HG02973 (cell line): ENCODE results near the gene NREP.
"Not testable (repeated sequence)": the region's sequence is repeated elsewhere in the genome, so short reads cannot be mapped to it uniquely, and the experiment has no call there.

Source experiments
- ATAC-seq: cut with Tn5 transposase; IDR thresholded peaks from one replicate; pipeline ENCODE4 v1.9.1; 2021; ENCODE audit warnings: moderate library complexity; ENCODE audit not compliant: unreplicated experiment

The NREP gene

GRCh38 chr5:111741278-111741677 is 15.7 kb downstream of the NREP start:
- ATAC-seq = no peak

DNA sequence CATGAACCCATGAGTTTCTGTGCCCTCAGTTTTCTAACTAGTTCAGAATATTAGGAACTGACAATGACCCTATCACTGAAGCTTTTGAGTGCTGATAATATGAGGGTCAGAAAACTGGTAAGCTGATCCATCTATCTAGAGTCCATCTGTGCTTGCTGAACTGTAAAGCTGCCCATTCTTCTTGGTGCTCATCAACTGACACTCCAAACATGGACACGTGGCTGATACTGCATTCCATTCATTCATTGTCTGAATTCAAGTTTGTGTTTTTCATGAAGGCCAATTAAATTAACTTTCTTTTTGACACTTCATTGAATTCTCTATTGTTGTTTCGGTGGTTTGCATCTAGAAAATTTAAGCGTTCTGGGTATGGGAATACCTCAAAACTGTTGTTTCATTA is 17.6 kb downstream of the NREP start:
- ATAC-seq = no peak

DNA sequence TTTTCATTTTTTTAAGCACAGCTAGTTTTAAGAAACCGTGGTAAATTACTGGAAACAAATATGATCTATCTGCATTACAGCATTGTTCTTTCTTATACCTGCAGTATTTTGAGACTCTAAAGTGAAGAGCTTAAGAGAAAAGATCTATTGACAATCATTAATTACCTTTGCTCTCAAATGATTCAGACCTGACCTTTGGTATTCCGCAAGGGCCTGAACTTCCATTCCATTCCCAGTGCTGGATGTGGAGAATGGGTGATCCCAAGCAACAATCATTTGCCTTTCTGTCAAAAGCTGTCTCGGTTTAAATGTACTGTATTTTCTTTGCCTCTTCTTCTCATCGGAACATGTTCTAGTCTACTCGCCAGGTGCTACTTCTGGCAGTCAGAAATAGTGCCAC is 18.9 kb downstream of the NREP start:
- ATAC-seq = no peak

DNA sequence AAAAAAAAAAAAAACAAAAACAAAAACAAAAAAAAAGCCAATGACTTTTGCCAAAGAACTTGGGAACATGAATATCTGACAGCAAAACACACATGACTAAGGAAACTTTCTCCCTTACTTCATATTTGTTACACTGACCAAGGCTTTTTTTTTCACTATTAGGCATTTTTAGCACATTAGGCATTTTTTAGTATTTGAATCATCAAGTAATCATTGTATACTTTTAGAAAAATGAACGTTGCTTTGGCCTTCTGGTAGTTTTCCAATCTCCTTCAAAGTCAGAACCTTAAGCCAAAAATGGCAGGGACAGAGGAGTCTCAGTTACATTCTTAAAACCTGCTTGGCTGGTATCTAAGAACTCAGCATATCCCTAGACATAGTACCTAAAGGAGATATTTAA is 19.3 kb downstream of the NREP start:
- no peak for ATAC-seq

GRCh38 chr5:111735583-111736270 is 21.3 kb downstream of the NREP start:
- ATAC-seq = no peak

DNA sequence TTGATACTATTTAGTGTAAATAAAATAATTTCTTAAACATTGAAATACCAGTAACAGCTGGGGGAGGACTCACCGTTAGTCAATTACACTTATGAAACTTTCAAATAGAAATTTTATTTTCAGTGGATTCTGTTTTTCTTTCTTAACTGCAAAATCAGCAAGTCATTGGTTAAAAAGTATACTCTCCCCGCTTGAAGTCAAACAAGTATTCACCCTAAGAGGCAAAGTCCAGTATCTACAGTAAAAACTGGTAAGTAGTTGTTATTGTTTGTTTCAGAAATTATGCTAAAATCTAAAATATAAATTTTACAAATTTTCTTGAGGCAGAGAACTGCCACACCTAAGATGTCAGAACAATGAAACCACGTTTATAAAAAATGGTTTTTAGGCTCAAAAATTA is 22.4 kb downstream of the NREP start:
- no peak for ATAC-seq

DNA sequence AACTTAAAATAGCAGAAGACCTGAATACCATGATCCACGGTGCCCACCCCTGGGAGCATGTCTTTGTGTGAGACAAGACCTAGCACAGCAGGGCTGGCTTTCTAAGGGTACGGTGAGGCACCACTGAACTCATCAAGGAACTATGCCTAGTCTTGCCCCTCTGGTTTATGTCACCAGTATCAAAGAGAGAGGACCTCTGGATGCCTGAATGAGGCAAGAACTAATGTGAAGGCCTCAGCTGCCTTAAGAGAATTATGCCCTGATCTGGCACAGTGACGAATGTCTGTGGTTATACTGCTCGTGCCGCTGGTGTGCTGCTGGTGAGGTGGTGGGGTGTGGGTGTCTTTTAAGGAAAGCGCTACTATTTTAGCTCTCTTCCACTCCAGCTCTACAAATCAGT is 23.0 kb downstream of the NREP start:
- no peak for ATAC-seq

- no peak for ATAC-seq
Observed at GRCh38 chr5:111733571-111733970, 23.4 kb downstream of the NREP start.

DNA sequence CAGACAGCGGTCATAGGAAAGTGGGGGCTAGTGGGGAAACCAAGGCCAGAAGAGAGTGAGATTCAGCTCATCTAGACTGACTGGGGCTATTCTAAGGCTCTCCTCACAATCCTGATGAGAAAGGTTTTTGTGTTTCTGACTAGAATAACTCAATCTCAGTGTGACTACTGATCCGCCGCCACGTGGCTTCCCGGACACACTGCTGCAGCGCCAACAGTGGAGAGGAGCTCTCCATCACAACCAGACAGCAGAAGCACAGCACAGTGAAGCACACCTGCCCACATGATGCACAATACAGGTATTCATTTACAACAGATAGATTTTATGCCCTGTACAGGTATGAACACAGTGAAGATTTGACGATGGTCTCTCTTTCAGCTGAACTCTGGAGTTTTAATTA is 25.4 kb downstream of the NREP start:
- ATAC-seq = no peak

GRCh38 chr5:111730659-111731382 is 26.2 kb downstream of the NREP start:
- ATAC-seq = no peak

DNA sequence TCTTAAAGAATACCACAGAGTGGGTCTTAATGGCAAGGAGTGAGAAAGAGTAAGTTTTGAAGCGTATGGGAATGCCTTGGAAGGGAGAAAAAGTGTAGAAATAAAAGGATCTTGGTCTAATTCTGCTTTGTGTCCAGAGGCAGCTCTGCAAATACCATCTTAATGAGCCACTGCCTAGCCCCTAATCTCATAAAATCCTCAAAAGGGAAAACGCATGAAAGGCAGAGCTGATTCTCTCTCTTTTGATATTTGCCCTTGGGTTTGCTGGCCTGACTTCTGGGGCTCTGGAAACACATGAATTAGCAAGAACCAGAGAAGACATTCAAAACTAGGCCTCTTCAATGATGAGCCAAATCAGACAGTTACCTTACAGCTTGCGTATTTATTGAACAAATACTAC is 28.1 kb downstream of the NREP start:
- no peak for ATAC-seq

GRCh38 chr5:111726986-111727385 is 30.0 kb downstream of the NREP start:
- ATAC-seq = no peak

- no peak for ATAC-seq
Observed at GRCh38 chr5:111722140-111722539, 34.9 kb downstream of the NREP start.

DNA sequence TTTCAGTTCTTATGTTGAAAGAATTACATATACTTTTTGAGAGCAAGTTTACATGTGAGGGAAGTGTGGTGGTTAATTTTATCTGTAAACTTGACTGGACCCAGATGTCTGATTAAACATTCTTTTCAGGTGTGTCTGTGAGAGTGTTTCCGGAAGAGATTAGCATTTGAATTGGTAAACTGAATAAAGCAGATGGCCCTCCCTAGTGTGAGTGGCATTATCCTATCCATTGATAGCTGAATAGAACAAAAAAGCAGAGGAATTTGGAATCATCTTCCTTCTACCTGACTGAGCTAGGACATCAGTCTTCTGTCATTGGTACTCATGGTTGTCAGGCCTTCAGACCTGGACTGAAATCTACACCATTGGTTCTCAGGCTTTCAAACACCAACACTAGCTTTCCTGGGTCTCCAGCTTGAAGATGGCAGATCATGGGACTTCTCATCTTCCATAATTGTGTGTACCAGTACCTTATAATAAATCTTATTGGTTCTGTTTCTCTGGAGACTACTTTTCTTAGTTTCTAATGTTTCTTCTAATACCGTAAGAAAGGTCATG is 36.6 kb downstream of the NREP start:
- no peak for ATAC-seq

- ATAC-seq = no peak
Observed at GRCh38 chr5:111719773-111720172, 37.2 kb downstream of the NREP start.

- ATAC-seq = not testable (repeated sequence)
Observed at GRCh38 chr5:111716789-111717188, 40.2 kb downstream of the NREP start.

GRCh38 chr5:111707630-111708164 is 49.3 kb downstream of the NREP start:
- no peak for ATAC-seq

DNA sequence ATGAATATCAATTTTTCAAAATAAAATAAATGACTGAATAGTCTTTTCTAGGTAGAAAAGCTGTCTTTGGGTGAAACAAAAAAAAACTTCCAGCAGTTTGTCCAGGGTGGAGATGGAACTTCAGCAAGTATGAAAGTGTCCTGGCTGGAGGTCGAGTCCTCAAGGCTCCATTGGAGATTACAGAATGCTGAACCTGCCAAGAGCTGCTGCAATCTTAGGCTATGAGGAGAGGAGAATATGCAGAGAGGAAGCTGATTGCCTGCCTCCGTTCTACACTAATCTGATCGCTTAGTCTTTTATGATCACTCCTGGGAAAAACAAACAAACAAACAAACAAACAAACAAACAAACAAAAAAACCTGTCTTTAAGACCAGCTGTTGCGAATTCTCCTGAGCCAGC is 50.6 kb downstream of the NREP start:
- no peak for ATAC-seq

DNA sequence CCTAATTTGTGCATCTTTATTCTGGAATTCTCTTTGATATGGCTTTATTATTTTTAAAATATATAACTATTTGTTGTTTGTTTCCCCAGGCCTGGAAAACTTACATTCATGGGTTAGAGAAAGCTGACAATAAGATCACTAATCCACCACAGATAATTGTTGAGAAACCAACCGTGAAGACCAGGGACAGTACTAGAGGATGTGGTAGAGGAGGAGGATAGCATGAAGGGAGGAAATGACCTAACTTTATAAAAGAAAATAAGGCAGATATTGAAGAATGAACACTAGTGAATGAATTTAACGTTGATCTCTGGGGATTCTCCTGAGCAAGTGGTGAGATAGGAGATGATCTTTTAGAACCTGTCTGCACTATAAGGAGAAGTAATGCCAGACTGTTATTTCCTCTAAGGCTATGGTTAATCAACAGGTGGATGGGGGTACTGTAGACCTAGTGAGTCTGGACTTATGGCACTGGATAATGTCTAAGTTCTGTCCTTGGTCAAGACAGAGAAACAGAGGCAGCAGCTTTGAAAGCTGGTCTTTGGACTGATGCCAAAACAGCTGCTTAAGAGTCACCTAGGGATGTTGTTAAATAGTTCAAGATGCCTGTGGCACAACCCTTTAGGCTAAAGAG is 52.4 kb downstream of the NREP start:
- no peak for ATAC-seq

GRCh38 chr5:111703662-111704061 is 53.3 kb downstream of the NREP start:
- peak; percentile 97 for ATAC-seq

- ATAC-seq = no peak
Observed at GRCh38 chr5:111699976-111700375, 57.0 kb downstream of the NREP start.

DNA sequence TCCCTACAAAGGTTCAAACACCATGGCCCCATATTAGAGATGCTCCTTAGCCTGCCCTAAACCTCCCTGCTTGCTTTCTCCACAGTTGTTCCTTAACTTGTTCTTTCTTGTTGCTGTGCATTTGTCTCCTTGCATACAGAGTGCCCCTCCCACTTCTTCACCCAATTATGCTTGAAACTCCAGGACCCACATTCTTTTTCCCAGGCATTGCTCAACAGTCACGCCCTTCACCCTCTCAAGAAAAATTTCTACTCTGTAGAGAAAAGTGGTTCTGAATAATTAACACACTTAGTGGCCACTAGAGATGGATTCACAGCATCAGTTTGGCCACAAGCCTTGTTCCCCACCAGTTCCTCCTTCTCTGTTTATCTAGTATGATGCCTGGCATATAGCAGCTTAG is 57.7 kb downstream of the NREP start:
- ATAC-seq = no peak
